Airway epithelial cell (primary cell): ENCODE results near the gene FABP7. TPM values are rescaled to one million over a fixed set of nuclear protein-coding genes. Genes with fewer than 3 reads are reported as not detected.

ENCODE experiments used
- total RNA-seq: library from RNA; depleted of rRNA; stranded (reverse); fragments of >200 nt; gene quantifications from 2 replicates; pipeline ENCODE4 v1.2.3, GENCODE V29; 2015

FABP7 gene
- not detected in 2 replicates for total RNA-seq

DNA sequence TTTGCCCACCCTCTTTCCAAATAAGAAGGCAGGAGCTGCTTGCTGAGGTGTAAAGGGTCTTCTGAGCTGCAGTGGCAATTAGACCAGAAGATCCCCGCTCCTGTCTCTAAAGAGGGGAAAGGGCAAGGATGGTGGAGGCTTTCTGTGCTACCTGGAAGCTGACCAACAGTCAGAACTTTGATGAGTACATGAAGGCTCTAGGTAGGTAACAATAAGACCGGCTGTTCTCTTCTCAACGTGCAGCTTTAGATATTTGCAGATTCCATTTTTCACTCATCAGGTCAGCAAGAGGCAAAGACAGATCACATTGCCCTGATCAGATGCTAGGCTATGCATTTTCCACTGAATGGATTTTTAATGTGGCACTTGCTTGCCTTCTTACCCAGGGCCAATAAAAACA lies at the start of gene FABP7:
Gene FABP7 (plus strand): TSS at position 50 of the 400 bp plus-strand sequence. CDS start 79 bp downstream, at position 129.

GRCh38 chr6:122789182-122790027 lies 9.9 kb downstream of the FABP7 start, which contains the start of gene SMPDL3A:
Gene SMPDL3A (plus strand): TSS chr6:122789258. CDS start chr6:122789347, 89 bp downstream.

Other genes with a start within 250 kb of the FABP7 start
- 4.1 and 4.9 TPM in 2 replicates for gene PKIB, start 169.3 kb upstream of the FABP7 start, total RNA-seq
- gene SMPDL3A, start 9.5 kb downstream of the FABP7 start, total RNA-seq = 7.5 and 9.1 TPM in 2 replicates
- gene CLVS2, start 216.5 kb downstream of the FABP7 start, total RNA-seq = 0.14 TPM in 1 of 2 replicates, not detected in the other